AG09309 (cell line): ENCODE measurements around the gene CYS1.

ENCODE experiments used
- DNase-seq: peaks from one replicate; pipeline ENCODE4 v3.0.0-alpha.2; 2010; ENCODE audit warnings: low read depth
- H3K4me3 ChIP-seq: 2 replicates; pipeline ENCODE4 v1.5.1; 2011; ENCODE audit warnings: mild to moderate bottlenecking, low read depth, low read length, moderate library complexity; ENCODE audit not compliant: control insufficient read depth
- CTCF ChIP-seq: IDR thresholded peaks from 2 replicates; pipeline ENCODE4 v1.5.1; 2011; ENCODE audit warnings: mild to moderate bottlenecking, low read depth, low read length, inconsistent platforms; ENCODE audit not compliant: insufficient read depth, control insufficient read depth; ENCODE audit errors: missing control alignments

The CYS1 gene

GRCh38 chr2:10123281-10123680 is 43.1 kb upstream of the CYS1 start:
- TF ChIP-seq CTCF = no peak
- no peak for DNase-seq
- H3K4me3 ChIP-seq = peak overlapping the region; percentile 50

- no peak for DNase-seq
- H3K4me3 ChIP-seq = peak within 1 kb of the TSS; percentile 50
- TF ChIP-seq CTCF = no peak
These were observed 42.5 kb upstream of the CYS1 start, which contains the start of gene RRM2 for GRCh38 chr2:10122500-10123280. Gene RRM2, plus strand, starts transcription at chr2:10122739. Its CDS starts 60 bp downstream, at chr2:10122799.

- peak overlapping the region; percentile 73 for H3K4me3 ChIP-seq
- no peak for DNase-seq
- no peak for TF ChIP-seq CTCF
These were observed 40.8 kb upstream of the CYS1 start for GRCh38 chr2:10120877-10121574.

GRCh38 chr2:10120158-10120876 is 40.1 kb upstream of the CYS1 start:
- no peak for TF ChIP-seq CTCF
- peak overlapping the region; percentile 73 for H3K4me3 ChIP-seq
- no peak for DNase-seq

GRCh38 chr2:10119601-10120157 is 39.5 kb upstream of the CYS1 start:
- DNase-seq = no peak
- TF ChIP-seq CTCF = no peak
- peak overlapping the region; percentile 73 for H3K4me3 ChIP-seq

GRCh38 chr2:10119027-10119325 is 38.8 kb upstream of the CYS1 start:
- H3K4me3 ChIP-seq = no peak overlapping the region
- no peak for DNase-seq
- TF ChIP-seq CTCF = no peak
